ENCODE data around the gene PLEKHA5. TPM values are rescaled to one million over a fixed set of nuclear protein-coding genes. Genes with fewer than 3 reads are reported as not detected.

The PLEKHA5 gene
- total RNA-seq, 1 donor from 2014 or later, result 2.6 TPM

DNA sequence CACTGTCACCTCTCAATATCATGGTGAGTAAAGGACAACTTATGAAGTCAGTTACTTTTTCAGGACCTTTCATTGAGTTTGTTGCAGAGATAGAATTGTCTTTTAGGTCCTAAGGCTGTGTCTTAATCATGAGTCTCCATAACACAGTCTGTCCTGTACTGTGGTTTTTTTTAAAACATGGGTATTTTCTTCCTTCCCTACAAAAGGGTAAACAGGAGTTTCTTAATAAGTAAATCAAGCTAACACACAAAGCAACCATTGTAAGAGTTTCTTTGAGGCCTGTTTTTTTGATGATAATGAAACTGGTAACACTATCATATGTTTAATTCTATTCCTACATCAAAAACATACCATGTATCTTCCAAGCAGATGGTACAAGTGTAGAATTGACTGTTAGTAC is 101.4 kb downstream of the PLEKHA5 start:
- intact Hi-C loops (cut with micrococcal nuclease), result no loop called here

DNA sequence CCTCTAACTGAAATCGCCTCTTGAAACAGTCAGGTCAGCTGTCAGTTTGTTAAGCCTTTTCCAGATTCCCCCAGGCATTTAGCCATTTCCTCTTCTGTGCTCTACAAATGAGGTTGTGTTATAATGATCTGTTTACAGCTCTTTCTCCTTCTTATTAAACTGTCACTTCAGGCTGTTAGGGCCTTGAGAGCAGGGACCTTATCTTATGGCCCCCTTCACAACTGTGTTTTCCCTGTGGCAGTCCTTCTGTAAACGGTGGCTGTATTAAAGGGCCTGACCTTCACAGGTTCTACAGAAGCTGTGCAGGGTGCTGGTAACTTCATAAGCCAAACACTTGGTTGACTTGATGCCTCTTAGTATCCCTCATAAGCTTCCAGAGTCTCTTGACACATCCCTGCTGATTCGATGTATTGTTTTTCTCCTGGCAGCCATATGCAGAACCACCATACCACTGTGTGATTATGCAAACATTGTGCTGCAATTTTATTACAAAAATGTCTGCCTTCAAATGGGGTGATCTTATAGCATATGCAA is 104.7 kb downstream of the PLEKHA5 start:
- intact Hi-C loops (cut with micrococcal nuclease), result no loop called here

DNA sequence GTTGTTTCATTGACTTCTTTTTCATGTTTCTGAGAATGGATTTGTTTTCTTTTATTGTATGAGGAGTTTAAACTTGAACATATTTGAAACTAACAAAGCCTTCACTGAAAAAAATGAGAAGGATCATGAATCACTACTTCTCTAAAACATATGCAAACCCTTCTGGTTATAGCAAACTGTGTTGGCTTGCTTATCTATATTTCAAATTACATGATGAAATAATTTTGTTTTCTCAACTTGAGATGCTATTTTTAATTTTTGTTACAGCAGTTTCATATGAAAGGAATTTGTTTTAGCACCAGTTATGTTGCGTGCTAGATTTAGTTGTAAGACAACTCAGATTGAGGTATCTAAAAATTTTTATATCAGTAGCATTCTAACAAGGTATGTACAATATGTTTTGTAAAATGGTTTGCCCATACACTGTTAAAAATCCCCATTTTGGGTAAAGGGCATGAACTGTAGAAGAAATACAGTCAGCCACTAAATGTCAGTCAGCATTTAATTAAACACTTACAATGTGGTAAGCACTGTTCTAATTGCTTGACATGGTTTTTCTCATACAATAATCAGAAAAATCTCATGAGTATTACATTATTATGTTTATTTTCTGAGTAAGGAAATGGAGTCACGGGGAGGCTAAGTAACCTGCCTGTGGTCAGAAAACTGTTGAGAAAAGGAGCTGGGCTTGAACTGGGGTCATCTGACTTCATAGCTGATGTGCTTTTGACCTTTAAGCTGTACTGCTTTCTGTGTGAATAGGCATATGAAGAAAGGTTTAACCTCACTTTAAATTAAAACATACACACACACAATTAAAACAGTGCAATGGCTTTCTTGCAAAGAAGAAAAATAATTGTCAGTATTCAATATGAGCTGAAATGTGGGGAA is 105.7 kb downstream of the PLEKHA5 start:
- intact Hi-C loops (cut with micrococcal nuclease), result no loop called here

DNA sequence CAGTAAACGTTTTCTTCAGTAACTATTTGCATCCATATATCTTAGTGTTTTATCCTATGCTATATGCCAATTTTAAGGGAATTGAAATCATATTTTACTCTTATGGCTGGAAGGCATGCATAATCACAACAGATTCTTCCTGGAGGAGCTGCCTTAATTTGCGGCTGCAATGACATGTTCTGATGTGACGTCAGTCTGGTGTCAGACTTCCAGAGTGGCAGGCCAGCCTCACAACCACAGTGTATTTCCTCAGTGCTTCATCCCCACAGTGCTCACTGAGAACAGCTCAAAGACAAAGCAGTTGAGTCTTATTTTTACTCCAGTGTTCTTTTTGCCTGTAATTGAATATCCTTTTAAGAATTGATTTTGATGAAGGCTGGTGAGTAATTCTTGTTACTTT is 107.1 kb downstream of the PLEKHA5 start:
- intact Hi-C loops (cut with micrococcal nuclease), result no loop called here

DNA sequence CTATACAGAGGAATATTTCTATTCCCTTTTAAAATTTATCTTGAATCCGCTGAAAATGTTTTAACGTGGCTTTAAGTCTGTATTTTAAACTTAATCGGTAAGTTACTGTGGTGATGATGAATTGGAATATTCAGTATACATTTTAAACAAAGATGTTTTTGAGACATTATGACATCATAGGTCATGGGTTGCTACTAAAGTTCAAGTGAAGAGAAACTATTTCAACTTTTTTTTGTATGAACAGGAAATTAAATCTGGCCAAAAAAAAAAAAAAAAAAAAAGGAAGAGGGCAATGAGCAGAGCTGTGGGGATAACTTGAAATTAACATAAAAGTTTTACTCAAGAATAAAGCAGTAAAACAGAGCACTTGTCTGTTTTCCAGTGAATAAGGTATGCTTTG is 109.0 kb downstream of the PLEKHA5 start:
- intact Hi-C loops (cut with micrococcal nuclease), result no loop called here

DNA sequence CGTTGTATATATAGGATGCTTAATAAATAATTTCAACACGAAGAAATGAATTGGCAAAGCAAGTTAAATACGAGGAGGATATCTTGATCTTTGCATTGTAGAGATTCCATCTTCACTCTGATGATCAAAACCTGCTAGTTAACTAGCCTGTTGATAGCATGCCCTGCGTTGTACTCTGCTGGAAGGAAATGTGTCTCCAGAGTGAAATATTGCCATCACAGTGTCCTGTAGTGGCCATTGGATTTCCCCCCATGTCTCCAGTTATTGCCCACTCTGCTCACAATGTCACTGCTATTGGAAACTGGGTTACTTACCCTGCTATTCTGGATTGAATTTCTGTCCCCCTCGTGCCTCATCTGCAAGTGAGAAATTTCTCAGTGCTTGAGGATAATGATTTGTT is 109.6 kb downstream of the PLEKHA5 start:
- intact Hi-C loops (cut with micrococcal nuclease), result no loop called here

DNA sequence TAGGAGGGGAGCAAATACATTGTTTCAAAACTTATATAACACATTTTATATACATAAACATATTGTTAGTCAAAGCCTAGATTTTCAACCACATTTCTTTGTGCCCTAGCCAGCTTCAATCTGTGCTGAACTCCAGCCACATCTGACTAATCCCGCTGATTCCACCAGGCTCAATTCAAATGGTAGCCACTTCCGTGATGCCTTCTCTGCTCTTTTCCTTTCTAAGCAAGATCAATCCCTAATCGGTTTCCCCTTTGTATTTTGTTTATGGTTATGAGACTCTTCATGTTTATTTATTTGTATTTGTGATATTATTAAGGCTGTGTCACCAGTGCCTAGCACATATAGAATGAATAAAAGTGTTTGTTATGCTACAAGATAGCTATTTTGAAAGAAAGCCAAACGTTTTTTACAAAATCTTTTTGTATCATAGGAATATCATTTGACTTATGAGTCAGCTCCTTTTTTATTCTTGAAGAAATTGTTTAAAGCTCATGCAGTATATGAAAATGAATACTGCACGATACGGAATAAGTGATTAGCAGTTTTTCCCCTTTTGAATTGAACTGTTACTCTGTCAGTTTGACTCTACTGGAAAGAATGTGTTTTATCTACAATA is 110.2 kb downstream of the PLEKHA5 start:
- intact Hi-C loops (cut with micrococcal nuclease), result no loop called here

DNA sequence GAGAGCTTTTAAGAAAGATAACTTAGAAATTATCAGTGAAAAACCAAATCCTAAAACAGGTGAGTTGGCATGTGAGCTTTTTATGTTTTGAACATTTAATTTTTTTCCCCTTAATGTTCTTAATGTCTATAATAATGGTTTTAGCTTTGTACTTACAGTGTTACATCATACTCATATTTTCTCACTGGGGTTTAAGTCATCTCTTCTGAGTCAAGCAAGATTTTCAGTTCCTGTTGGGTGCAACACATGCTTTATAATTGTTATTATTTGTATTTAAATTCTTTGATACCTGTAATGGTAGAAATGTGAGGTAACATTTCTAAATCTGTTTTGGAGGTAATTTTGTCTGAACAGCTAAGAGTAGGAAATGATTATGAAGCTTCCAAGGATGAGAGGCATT is 113.0 kb downstream of the PLEKHA5 start:
- intact Hi-C loops (cut with micrococcal nuclease), result no loop called here

DNA sequence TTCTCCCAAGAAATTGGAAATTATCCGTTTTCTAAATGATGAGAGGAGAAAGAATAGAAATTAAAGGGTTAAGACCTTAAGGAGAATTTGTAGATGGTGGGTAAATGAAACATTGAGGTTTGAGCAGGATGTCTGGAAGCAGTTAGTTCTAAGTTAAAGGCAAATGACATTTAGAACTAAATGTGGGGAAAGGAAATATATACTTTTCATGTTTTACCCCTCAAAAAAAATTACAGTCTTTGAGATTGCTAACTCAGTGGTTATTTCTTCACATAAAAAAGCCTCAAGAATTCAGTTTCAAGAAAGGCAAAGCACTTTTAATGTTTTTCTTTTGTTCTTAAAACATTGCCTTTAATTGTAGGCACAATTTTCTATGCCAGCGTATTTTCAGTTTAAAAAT is 114.0 kb downstream of the PLEKHA5 start:
- intact Hi-C loops (cut with micrococcal nuclease), result no loop called here

DNA sequence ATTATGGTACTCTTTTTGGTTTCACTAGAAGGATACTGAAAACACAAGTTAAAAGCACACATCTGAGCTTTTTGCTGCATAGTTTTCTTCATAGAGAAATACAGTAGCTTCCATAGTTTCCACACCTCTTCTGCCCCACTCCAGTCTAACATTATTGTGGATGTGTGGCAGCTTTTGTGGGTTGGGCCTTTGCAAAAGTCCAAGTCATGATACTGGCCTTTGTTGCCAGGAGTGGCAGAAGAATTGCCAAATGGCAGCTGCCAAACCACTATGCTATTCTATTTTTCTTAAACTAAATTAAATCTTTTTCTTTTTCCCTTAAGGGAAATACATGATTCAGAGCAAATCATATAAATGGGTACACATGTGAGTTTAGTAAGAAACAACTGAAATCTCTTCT is 114.8 kb downstream of the PLEKHA5 start:
- intact Hi-C loops (cut with micrococcal nuclease), result no loop called here

DNA sequence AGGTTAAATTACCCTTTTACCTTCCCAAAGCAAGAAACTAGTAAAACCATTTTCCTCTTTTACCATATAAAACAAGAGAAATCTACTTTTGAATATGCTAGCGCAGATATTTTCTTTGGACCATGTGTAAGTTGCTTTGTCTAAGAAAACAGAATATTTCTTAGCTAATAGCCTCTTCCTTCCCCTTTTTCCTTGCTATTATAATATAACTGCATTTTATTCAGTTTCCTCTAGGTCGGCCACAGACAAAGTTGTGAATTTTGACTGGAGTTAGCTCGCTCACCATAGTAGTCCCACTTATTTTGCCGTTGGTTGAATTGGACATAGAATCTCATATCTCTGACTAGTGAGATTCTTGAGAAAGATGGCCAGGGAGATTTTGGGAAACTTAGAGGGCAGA is 115.6 kb downstream of the PLEKHA5 start:
- intact Hi-C loops (cut with micrococcal nuclease), result no loop called here

DNA sequence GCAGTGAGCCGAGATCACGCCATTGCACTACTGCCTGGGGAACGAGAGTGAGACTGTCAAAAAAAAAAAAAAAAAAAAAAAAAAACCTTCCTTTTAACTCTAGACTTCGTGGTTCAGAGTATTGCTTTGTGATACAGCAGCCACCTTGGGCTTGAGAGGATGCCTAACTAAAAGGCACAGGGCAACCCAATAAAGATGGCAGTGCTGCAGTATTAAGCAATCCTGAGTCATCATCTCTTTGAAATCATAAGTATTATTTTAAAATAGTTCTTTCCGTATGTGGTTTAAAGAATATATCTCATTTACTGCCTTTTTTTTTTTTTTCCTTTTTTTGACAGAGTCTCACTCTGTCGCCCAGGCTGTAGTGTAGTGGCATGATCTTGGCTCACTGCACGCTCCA is 116.1 kb downstream of the PLEKHA5 start:
- intact Hi-C loops (cut with micrococcal nuclease), result no loop called here

DNA sequence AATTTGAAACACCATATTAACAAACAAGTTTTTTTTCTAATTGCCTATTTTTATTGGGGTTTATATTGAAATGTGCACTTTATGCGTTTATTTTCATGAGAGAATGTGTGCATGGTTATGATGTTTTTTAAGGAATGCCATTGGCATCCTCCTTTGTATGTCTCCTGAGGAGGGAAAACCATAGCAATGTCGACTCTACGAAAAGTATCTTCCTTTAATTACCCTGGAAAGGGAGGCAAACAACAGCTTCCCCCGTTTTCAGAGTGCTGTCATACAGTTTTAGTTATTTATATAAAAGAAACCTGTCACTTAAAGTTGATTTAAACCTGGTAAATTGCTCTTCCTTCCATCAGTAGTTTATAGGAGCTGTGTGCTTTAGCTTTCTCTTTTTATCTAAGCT is 117.4 kb downstream of the PLEKHA5 start:
- intact Hi-C loops (cut with micrococcal nuclease), result no loop called here

DNA sequence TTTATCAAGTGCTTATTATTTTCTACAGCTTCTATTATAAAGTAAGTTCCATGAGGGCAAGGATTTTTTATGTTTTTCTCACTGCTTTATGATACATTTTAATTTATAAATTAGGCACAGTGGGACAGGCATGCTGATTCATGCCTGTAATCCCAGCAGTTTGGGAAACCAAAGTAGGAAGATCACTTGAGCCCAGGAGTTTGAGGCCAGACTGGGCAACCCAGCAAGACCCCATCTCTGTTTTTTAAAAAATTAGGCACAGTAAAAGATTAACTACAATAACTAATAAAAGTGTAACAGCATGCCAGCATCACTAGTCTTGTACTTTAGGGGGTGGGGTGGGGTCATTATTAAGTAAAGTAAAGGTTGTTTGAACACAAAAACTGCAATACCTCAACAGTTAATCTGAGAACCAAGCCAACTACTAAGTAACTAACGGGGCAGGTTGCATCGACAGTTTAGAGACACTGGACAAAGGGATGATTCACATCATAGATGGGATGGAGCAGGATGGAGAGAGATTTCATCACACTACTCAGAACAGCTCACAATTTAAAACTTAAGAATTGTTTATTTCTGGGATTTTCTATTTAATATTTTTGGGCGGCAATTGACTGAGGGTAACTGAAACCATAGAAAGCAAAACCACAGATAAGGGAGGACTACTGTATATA is 119.5 kb downstream of the PLEKHA5 start:
- intact Hi-C loops (cut with micrococcal nuclease), result no loop called here

DNA sequence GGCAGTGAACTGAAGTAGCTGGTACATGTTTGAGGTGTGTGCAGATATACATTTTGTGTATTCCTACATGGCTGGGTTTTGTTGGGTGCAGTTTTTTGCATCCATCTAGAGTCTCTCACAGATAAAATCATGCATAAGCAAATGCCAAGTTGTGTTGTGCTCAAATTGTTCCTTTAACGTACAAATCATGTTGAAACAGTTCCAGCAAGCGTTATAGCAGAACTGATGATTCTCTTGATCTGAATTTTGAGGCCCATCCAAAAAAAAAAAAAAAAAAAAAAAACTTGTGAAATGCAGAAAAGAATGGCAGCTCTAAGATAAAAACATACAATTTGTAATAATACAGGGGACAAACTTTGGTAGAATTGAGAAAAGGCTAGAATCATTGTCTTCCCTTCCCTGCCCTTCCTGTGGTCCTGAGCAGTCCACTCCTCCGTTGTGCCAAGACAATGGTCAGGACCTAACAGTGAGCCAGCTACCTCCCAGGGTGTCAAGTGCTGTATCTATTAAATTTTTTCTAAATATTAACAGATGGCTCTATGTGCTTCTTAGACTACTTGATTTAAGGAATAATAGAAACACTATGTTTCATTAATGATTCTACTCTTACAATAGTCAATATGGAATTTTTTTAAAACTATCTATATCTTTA is 122.1 kb downstream of the PLEKHA5 start:
- intact Hi-C loops (cut with micrococcal nuclease), result no loop called here

DNA sequence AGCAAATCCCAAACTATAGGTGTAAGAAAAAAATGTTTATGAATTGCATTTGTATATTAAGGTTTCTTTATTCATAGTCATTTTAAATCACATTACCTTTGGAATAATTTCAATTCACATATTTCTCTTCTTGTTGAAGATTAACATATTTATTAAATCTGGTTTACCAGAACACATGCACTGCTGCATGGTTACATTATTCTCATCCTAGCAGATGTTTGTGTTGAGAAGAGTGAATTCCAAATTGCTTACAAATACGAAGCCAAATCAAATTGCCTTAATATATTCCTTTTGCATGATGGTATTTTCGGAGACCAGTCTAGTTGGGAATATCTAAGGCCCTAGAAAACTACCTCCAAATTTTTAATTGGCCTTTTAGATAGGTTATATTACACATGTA is 130.6 kb downstream of the PLEKHA5 start:
- intact Hi-C loops (cut with micrococcal nuclease), result no loop called here

DNA sequence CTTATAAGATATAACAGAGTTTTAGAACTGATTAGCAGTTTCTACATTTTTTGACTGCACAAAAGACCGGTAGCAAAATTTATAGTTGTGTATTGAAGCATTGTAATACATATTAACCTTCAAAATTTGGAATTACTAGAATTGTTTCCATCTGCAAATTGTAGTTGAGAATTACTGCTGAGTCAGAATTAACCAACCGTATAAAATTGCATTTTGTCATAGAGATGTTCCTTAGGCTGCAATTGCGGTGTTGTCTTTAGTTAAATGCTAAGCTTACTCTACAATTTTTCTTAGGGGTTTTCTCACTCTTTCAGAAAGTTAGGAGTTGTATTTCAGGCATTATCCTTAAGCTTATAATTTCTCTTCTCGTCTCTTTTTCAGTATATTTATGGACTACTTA is 132.2 kb downstream of the PLEKHA5 start:
- intact Hi-C loops (cut with micrococcal nuclease), result no loop called here

DNA sequence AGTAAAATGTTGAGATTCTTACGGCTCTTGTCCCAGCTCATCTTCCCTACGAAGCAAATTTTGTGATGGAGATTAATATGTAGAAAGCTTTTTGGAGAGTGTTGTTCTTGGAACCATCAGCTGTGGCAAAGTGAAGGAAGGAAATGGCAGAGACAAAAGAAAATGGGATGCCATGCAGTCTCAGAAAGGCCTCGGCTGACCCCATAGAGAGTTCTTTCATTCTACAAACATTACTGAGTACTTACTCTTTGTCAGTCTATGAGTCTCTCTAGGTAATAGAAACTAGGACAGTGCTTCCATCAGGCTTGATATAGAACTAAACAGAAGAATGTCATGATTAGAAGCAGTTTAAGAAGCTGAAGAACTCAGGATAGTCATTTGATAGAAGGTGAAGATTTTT is 134.1 kb downstream of the PLEKHA5 start:
- intact Hi-C loops (cut with micrococcal nuclease), result no loop called here

DNA sequence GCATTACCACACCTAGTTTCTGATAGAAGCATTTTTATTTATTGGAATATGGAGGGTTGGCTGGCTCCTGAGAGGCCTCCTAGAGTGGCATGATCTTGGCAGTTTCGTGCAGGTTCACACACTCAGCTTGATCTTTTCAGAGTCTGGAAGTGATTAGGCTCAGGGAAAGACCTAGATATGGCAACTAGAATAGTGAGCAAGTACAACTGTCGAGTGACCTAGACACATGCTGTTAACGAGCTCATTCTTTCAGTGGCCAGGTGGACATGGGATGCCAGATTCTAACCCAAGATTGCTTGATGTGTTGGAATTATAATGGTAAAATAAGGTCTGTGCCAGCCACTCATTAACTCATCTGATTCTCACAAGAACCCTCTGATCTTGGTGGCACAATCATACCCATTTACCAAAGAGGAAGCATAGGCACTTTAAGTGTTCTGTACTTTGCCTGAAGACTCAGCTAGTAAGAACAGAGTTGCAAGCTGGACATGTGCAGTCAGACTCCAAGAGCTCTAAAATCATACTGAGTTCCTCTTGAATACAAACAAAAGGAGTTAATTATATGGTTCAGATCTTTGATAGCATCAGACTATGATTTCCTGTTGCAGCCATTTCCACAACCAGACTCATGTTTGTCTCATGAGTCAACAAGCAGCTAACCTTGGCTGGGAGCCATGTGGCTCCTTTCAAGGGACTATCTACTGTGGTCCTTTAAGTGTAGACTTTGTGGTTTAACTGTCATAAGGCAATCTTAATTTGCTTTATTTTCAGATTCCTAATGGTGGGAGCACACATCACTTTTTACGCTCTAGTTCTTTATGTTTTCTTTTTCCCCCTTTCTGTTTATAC is 144.2 kb downstream of the PLEKHA5 start:
- intact Hi-C loops (cut with micrococcal nuclease), result no loop called here

DNA sequence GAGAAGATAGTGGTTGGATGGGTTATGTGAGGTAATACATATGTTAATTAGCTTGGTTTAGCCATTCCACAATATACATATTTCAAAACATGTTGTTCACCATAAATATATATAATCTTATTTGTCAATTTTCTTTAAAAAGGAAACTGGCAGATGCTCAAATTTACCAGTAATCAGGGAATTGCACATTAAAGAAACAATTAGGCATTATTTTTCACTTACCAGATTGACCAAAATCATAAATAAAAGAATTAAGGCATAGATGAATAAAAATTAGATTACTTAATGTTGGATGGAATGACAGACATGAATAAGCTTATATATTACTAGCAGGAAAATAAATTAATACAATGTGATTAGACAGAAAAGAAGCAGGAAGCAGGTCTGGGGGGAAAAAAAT is 147.2 kb downstream of the PLEKHA5 start:
- intact Hi-C loops (cut with micrococcal nuclease), result no loop called here

DNA sequence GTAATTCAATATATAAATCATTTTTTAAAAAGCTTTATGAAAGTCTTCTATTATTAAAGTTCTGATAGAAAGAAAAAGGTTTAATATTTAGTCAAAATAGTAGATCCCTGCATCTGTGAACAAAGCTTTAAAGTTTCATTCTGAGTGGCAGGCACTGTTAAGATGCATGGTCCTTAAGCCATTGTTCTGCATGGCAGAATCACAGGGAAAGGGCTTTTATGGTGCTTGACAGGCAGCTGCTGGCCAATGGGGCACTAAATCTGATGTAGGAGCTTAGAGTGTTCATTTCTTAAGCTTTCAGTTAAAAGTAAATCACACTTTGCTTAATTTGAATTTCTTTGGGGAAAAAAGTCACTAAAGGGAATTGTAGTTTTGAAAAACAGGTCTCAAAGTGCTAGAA is 148.2 kb downstream of the PLEKHA5 start:
- intact Hi-C loops (cut with micrococcal nuclease), result no loop called here
